GM12892 (cell line): Measurements from ENCODE around the gene MYOM1.

ENCODE experiments used
- DNase-seq: peaks from one replicate; pipeline ENCODE4 v3.0.0; 2011; ENCODE audit not compliant: insufficient read length
- FAIRE-seq: peaks from 2 replicates; lab custom pipeline; 2011; peaks lifted over from hg19 to GRCh38; lab: Jason Lieb, UNC
- POLR2A ChIP-seq: IDR thresholded peaks from 2 replicates; pipeline ENCODE4 v1.6.1; 2011; ENCODE audit warnings: low read depth, low read length, control low read depth
- POLR2AphosphoS5 ChIP-seq: IDR thresholded peaks from 2 replicates; pipeline ENCODE4 v1.6.1; 2011; ENCODE audit warnings: low read depth, low read length, control low read depth
- TAF1 ChIP-seq: IDR thresholded peaks from 2 replicates; pipeline ENCODE4 v1.6.1; 2011; ENCODE audit warnings: low read depth, mild to moderate bottlenecking, control low read depth, low read length, borderline replicate concordance

The MYOM1 gene

DNA sequence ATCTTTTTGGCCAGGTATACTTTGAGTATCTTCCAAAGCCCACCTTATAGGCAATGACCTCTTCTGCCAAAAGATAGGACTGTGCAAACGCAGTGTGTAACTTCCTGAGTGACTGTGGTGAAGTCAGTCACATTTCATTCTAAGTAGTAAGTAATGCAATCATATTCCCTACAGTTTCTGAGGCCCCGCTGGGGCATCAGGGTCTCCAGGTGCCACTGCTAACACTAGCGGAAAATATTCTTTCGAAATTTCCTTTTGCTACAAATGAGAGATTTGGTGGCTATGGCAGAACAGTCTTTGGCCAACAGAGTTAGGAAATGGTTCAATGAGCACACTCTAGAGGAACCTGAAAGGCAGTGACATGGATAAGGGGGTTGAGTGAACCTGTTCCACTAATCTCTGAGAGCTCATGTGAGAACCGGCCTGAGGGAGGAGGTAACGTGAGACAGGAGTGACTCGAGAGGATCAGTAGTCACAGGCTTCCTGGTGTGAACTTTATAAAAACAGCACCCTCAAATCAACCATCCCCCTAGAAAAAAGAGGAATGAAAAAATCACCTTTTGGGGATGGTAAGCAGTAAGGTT is 104.2 kb downstream of the MYOM1 start:
- DNase-seq (no peak), FAIRE-seq (no peak)
- TF ChIP-seq TAF1 (no peak), POLR2AphosphoS5 (no peak), POLR2A (no peak)

GRCh38 chr18:3114451-3114850 is 105.3 kb downstream of the MYOM1 start:
- no peak for FAIRE-seq
- DNase-seq: no peak
- TF ChIP-seq TAF1 (no peak), POLR2AphosphoS5 (no peak), POLR2A (no peak)

GRCh38 chr18:3114026-3114425 is 105.7 kb downstream of the MYOM1 start:
- FAIRE-seq (no peak), DNase-seq (no peak)
- TF ChIP-seq POLR2A (no peak), POLR2AphosphoS5 (no peak), TAF1 (no peak)

DNA sequence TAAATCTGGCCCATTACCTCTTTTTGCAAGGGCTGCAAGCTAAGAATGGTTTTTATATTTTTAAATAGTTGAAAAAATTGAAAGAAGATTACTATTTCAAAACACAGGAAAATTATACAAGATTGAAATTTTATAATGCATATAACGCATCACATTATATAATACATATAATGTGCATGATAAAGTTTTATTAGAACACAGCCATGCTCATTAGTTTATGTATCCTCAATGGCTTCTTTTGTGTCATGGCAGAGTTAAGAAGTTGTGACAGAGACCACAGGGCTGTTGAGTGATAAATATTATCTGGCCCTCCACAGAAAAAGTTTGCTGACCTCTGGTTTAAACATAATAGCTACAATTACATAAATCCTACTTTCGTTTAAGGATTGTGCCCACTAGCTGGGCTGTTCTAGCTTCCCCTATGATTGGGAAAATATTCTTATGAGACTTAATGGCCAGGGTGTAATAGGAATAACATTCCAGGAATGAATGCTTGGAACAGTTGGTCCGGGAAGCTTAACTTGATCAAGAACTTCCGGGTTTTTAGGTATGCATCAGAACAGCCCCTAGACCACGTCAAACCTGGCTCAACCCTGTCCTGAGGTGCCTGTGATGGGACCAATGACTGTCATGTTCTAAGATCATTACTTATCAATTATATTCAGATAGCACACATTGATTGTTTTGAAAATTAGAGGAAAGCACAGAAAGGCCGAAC is 108.1 kb downstream of the MYOM1 start:
- DNase-seq (no peak), FAIRE-seq (no peak)
- no peak for TF ChIP-seq POLR2A
- TF ChIP-seq POLR2AphosphoS5: no peak
- no peak for TF ChIP-seq TAF1

DNA sequence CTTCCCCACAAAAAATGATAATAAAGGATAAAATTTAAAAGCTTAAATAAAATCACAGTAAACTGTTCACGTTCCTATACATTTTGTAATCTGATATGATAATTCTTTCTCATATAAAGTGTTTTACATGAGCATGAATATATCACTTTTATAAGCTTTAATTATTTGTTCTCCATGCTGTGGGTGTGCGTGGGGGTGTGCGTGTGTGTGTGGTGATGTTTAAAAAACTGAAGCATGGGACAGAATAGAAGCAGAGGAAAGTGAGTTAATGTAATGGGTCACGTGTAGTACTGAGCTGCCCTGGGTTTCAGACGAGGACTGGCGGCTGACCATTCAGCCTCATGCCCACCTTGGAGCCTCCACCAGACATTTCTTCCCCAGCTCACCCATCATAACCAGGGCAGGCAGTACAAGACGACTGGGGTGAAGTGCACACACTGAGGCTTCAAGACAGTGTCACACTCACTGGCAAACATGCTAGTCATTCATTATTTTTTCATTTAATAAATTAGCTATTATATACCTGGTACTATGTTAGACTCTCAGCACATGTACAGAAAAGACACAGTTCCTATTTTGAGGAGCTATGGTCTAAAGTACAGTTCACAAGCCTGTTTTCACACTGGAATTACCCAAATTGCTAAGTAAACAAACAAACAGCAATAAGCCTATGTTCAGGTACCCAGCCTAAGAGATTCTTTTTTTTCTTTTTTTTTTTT is 109.6 kb downstream of the MYOM1 start:
- TF ChIP-seq POLR2A: no peak
- no peak for TF ChIP-seq TAF1
- TF ChIP-seq POLR2AphosphoS5: no peak
- FAIRE-seq (no peak), DNase-seq (no peak)

DNA sequence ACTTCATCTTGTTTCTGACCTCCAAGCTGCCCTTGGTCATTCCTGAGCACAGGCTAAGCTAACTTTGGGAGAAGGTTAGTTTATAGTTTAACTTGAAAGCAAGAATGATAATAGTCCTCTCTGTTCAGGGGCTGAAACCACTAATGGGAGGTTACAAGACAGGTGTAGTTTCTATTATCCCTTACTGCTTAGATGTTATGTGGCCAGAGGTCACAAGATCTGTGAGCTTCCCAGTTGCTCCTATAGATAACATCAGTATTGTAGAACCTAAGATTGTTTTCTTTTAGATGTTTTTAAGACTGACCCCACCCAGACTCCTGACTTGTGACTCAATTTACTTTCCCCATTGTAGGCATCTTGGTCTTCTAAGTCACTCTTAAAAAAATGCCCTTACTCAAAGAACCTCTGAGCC is 112.0 kb downstream of the MYOM1 start:
- TF ChIP-seq POLR2A: no peak
- no peak for TF ChIP-seq TAF1
- no peak for FAIRE-seq
- no peak for DNase-seq

DNA sequence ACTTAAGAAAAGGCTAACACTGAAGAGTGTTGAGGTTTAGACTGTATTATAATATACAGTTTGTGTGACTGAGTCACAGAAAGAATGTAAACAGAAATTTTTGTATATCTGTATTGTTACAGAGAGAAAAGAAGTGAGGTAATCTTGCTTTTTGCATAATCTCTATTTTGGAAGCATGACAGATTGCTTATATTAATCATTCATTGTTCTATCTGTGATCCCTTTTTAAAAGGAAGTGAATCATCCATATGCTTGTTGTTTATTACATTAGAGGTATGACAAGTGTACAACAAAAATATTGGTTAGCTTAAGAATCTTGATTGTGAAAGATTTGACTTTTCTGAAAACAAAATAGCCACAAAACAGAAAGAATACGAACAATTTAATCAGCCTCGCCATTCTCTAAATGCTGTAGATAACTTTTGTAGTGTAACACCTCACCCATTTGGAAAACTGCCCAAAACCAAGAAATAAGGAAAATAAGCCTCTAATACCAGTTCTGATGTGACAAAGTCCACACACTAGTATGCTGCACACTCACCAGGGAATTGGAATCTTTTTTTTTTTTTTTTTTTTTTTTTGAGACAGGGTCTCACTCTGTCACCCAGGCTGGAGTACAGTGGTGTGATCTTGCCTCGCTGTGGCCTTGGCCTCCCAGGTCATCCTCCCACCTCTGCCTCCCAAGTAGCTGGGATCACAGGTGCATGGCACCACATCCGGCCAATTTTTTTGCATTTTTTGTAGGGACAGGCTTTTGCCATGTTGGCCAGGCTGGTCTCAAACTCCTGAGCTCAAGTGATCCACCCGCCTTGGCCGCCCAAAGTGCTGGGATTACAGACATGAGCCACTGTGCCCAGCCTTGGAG is 115.3 kb downstream of the MYOM1 start:
- FAIRE-seq: no peak
- no peak for DNase-seq
- TF ChIP-seq POLR2A: no peak
- no peak for TF ChIP-seq TAF1
- TF ChIP-seq POLR2AphosphoS5: no peak

GRCh38 chr18:3103576-3103975 is 116.2 kb downstream of the MYOM1 start:
- TF ChIP-seq POLR2AphosphoS5 (no peak), POLR2A (no peak), TAF1 (no peak)
- no peak for DNase-seq
- no peak for FAIRE-seq

GRCh38 chr18:3102983-3103382 is 116.8 kb downstream of the MYOM1 start:
- FAIRE-seq: no peak
- no peak for TF ChIP-seq POLR2AphosphoS5
- no peak for TF ChIP-seq POLR2A
- TF ChIP-seq TAF1: no peak
- DNase-seq: no peak

DNA sequence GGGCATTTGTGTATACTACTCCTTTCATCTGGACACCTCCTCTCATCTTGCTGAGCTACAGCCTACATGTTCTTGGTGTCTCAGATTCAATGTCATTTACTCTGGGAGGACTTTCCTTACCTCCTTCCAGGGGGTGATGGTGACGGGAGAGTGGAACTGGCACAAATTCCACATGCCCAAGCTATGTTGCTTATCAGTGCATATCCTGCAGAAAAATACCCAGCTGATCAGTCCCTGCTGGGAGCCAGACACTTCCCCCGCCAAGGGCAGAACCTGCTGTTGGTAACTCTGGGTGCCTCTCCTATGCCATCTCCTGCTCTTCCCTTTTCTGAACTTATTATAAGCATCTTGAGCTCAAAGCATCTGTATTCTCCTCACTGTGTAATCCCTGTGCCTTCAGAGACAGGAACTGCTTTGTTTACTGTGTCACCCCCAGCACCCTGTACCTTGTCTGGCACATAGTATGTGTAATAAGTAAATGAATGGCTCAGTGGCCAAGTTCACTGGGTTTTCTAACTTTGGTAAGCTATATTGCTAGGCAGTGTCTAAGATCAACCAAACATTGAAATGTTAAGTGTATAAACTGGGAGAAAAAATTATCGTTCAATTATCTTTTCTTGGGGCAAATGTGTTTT is 119.2 kb downstream of the MYOM1 start:
- FAIRE-seq (no peak), DNase-seq (no peak)
- TF ChIP-seq TAF1 (no peak), POLR2A (no peak), POLR2AphosphoS5 (no peak)

- DNase-seq (no peak), FAIRE-seq (no peak)
- TF ChIP-seq TAF1: no peak
- no peak for TF ChIP-seq POLR2AphosphoS5
- no peak for TF ChIP-seq POLR2A
Observed at GRCh38 chr18:3099327-3099726, 120.4 kb downstream of the MYOM1 start.
